ENCODE data around the gene TMEM119.

The TMEM119 gene

DNA sequence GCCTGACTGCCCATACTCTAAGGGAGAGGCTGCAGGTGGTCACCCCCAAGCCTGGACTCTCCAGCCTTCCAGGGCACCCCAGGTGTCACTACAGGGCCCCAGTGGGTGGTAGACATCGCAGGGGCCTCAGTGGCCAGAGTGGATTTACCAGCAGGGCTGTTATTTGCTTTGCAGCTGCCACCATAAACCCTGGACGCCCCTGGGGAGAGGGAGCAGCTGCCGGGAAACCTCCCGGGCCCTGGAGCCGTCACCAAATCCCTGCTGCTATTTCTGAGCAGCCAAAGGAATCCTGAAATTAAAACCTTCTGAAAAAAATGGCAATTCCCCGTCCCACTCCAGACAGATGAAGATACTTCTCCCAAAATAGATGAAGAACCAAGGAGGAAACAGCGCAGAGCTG is 13.9 kb downstream of the TMEM119 start:
- Histone ChIP-seq H3K9me3 (no peaks in the 10 kb centered on the region), H3K36me3 (no peaks in the 10 kb centered on the region), H3K4me1 (no peaks in the 10 kb centered on the region), H3K4me3 (no peak overlapping the region), H3K27ac (no peak overlapping the region), H3K27me3 (no peaks in the 10 kb centered on the region)
- no peak for DNase-seq
- TF ChIP-seq, protein P1, sequence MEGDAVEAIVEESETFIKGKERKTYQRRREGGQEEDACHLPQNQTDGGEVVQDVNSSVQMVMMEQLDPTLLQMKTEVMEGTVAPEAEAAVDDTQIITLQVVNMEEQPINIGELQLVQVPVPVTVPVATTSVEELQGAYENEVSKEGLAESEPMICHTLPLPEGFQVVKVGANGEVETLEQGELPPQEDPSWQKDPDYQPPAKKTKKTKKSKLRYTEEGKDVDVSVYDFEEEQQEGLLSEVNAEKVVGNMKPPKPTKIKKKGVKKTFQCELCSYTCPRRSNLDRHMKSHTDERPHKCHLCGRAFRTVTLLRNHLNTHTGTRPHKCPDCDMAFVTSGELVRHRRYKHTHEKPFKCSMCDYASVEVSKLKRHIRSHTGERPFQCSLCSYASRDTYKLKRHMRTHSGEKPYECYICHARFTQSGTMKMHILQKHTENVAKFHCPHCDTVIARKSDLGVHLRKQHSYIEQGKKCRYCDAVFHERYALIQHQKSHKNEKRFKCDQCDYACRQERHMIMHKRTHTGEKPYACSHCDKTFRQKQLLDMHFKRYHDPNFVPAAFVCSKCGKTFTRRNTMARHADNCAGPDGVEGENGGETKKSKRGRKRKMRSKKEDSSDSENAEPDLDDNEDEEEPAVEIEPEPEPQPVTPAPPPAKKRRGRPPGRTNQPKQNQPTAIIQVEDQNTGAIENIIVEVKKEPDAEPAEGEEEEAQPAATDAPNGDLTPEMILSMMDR (IDR thresholded peaks at IDR 0.05) = no peak
- intact Hi-C loops (cut with DNase I; ENCODE audit: low total_unique reads) = no loop called here

DNA sequence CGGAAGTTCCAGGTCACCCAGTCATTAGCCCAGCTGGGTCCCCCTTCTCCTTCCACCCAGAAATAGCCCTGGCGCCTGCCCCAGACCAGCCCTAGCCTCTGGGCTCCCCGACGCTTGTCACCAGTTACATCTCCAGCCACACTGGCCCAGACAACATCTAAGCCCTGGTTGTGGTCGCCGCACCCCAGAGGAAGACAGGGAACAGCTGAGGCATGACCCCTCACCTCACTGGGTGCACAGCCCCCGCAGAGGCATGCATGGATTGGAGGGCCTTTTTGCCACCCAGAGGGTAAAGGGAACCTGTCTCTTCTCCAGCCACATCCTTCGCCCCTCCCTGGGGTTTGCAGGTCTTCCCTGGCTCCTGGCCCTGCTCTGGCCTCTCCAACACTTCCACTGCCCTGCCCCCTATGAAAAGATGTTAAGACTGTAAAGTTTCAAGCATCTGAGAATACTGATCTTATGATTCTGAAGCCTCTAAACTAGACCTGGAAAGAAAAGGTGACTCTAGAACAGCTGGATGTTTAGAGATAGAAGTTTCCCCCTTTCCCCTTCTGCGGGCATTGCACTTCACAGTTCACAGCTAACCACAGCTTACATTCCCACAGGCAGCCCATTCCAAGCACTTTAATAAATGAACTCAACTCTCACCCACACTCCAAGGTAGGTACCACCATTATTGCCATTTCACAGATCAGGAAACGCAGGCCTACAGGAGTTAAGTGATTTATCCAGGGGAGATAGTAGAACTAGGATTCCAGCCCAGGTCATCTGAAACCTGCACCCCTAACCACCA is 14.7 kb downstream of the TMEM119 start:
- no peaks in the 10 kb centered on the region for H3K27me3 ChIP-seq
- TF ChIP-seq, protein P1 (IDR thresholded peaks at IDR 0.05) = no peak
- DNase-seq = no peak
- no peaks in the 10 kb centered on the region for H3K9me3 ChIP-seq
- intact Hi-C loops (cut with DNase I; ENCODE audit: low total_unique reads) = no loop called here
- H3K4me1 ChIP-seq = no peaks in the 10 kb centered on the region
- H3K4me3 ChIP-seq = no peak overlapping the region
- no peak overlapping the region for H3K27ac ChIP-seq
- no peaks in the 10 kb centered on the region for H3K36me3 ChIP-seq

DNA sequence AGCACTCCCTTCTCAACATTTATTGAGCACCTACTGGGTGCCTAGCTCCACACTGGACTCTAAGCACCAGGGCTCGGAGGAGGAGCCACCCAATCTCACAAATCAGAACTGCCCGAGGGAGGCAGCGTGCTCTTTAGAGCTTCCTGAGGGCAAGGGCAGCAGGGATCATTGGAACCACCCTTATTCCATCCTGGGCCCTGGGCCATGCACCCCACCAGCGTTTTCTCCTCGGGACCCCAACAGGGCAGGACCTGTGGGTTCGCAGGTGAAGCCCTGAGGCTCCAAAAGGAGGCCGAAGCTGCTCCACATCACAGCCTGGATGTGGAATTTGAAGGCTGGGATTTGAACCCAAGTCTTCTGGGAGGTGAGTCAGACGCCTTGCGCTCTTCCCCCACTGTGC is 15.4 kb downstream of the TMEM119 start:
- intact Hi-C loops (cut with DNase I; ENCODE audit: low total_unique reads) = no loop called here
- Histone ChIP-seq H3K9me3 (no peaks in the 10 kb centered on the region), H3K4me1 (no peaks in the 10 kb centered on the region), H3K4me3 (no peak overlapping the region), H3K27ac (no peak overlapping the region), H3K27me3 (no peaks in the 10 kb centered on the region), H3K36me3 (no peaks in the 10 kb centered on the region)
- DNase-seq = no peak
- TF ChIP-seq, protein P1 (IDR thresholded peaks at IDR 0.05) = no peak

DNA sequence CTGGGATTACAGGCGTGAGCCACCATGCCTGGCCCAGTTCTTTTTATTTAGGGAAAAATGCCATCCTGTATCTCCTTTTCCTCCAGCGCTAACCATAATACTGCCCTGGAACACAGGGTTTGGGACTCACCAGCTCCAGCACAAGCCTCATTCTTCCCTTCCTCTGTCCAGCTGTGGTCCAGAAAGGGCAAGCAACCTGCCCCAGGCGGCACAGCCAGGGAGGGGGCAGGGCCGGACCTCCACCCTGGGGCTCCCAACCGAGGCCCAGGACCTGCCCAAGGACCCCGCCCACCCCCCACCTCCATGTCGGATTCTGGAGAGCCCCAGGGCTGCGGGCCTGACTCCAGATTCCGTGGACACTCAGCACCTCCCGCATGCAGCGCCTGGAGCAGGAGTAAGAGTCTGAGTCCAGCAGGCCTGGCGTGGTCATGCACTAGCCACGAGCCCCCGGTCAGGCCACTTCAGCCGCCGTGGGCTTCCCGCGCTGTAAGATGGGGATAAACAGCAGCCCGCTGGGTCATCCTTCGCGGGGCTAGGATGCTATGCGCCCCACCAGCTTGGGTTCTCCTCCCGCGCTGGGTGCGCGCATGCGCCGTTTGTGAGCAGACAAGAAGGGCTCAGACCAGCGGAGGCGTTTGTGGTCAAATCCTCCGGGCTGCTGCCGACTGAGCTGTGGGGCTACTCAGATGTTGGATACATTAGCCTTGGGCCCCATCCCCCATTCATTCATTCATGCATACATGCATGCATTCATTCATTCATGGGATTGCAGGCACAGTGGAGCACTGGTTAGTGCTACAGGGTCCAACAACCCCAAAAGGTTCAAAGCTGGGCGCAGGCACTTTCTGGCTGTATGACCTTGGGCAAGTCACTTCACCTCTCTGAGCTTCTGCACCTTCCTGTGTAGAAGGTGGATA is 16.3 kb downstream of the TMEM119 start:
- DNase-seq = no peak
- Histone ChIP-seq H3K36me3 (no peaks in the 10 kb centered on the region), H3K9me3 (no peaks in the 10 kb centered on the region), H3K4me3 (no peak overlapping the region), H3K27me3 (no peaks in the 10 kb centered on the region), H3K27ac (no peak overlapping the region), H3K4me1 (no peaks in the 10 kb centered on the region)
- intact Hi-C loops (cut with DNase I; ENCODE audit: low total_unique reads) = no loop called here
- TF ChIP-seq, protein P1 (IDR thresholded peaks at IDR 0.05) = no peak

DNA sequence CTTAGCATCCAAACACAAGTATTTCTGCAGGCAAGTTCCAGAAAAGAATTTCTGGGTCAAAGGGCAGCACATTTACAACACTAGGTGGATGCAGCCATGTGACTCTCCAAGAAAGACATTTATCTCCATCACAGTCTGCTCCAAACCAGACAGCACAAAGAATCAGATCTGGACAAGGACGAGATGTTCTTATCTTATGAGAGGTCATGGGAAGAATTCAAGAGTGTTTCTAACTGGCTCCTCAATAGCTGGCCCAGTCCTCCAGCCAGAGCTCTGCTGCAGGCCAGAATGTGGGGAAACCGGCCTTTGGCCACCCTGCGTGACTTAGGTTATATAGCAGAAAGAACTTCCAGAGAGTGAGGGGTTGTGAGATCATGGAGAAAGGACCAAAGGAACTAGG is 17.4 kb downstream of the TMEM119 start:
- TF ChIP-seq, protein P1 (IDR thresholded peaks at IDR 0.05) = no peak
- no peaks in the 10 kb centered on the region for H3K36me3 ChIP-seq
- no peak overlapping the region for H3K4me3 ChIP-seq
- H3K4me1 ChIP-seq = no peaks in the 10 kb centered on the region
- no peak overlapping the region for H3K27ac ChIP-seq
- H3K27me3 ChIP-seq = no peaks in the 10 kb centered on the region
- no peaks in the 10 kb centered on the region for H3K9me3 ChIP-seq
- intact Hi-C loops (cut with DNase I; ENCODE audit: low total_unique reads) = no loop called here
- peak in 1 of 2 donors; percentile 48 for DNase-seq
